B cell (primary cell): ENCODE data around the gene PTH1R. TPM values are rescaled to one million over a fixed set of nuclear protein-coding genes. Genes with fewer than 3 reads are reported as not detected.

Source experiments
- ATAC-seq: fragments of 200-7000 bp; cut with Tn5 transposase; one replicate; pipeline ENCODE4 v1.10.0; 2021; ENCODE audit warnings: low read depth, mild to moderate bottlenecking, moderate number of reproducible peaks, moderate library complexity
- CTCF ChIA-PET: fragments of 350-600 bp; sonication (Branson Sonifier 250); formaldehyde crosslinking; loops from one replicate; lab custom pipeline; 2021; ENCODE audit warnings: antibody characterized with exemption, inconsistent platforms; lab: Charles Lee
- POLR2A ChIA-PET: fragments of 350-600 bp; sonication (Branson Sonifier 250); formaldehyde crosslinking; loops from one replicate; lab custom pipeline; 2021; ENCODE audit warnings: antibody characterized with exemption; lab: Charles Lee
- DNase-seq: peaks from one replicate; pipeline ENCODE4 v3.0.0; 2013
- H2AFZ ChIP-seq: 2 replicates; pipeline ENCODE4 v1.6.1; 2012; ENCODE audit warnings: mild to moderate bottlenecking, low read depth, low read length; ENCODE audit not compliant: insufficient read depth, poor library complexity, severe bottlenecking
- H3K27ac ChIP-seq, 2 donors: 1 replicate in 1 of 2; 2 replicates in 1 of 2; pipeline ENCODE4 v1.5.1; 2012 to 2013; ENCODE audit warnings: low read length in 2 of 2, mild to moderate bottlenecking in 2 of 2, moderate library complexity in 1 of 2
- H3K27me3 ChIP-seq, 4 experiments: fragments of 200-600 bp in 1 of 4; sonication (generic) in 1 of 4; replicated peaks in 1 of 4; 1 replicate in 2 of 4; 2 replicates in 2 of 4; pipeline versions ENCODE4 v1.6.1 to v1.7.0; 2013 to 2016; ENCODE audit warnings: low read length in 3 of 4, mild to moderate bottlenecking in 2 of 4, mixed read lengths in 1 of 4, moderate library complexity in 1 of 4; ENCODE audit not compliant: insufficient read depth in 4 of 4, control insufficient read depth in 3 of 4; ENCODE audit errors: control extremely low read depth in 1 of 4
- H3K36me3 ChIP-seq, 2 experiments: replicated peaks in 1 of 2; 1 replicate in 1 of 2; 2 replicates in 1 of 2; pipeline versions ENCODE4 v1.6.1 to v1.7.1; 2013; ENCODE audit warnings: low read length in 1 of 2; ENCODE audit not compliant: insufficient read depth in 2 of 2, control insufficient read depth in 1 of 2; ENCODE audit errors: control extremely low read depth in 1 of 2, extremely low read depth in 1 of 2
- H3K4me1 ChIP-seq, 2 donors: fragments of 200-600 bp in 1 of 2; sonication (generic) in 1 of 2; 1 replicate in 1 of 2; 2 replicates in 1 of 2; pipeline versions ENCODE4 v1.5.1 to v1.6.1; 2013 to 2017; ENCODE audit warnings: low read length in 2 of 2; ENCODE audit not compliant: control insufficient read depth in 2 of 2, insufficient read depth in 2 of 2
- H3K4me2 ChIP-seq: replicated peaks from 2 replicates; pipeline ENCODE3; 2012; ENCODE audit warnings: mild to moderate bottlenecking, low read depth, low read length; ENCODE audit not compliant: poor library complexity, severe bottlenecking
- H3K4me3 ChIP-seq, 5 experiments: fragments of 200-600 bp in 1 of 5; sonication (generic) in 1 of 5; 1 replicate in 3 of 5; 2 replicates in 2 of 5; pipeline versions ENCODE4 v1.5.1 to v1.7.0; 2011 to 2016; ENCODE audit warnings: low read length in 4 of 5, mild to moderate bottlenecking in 4 of 5, low read depth in 2 of 5, control low read depth in 1 of 5, moderate library complexity in 1 of 5; ENCODE audit not compliant: insufficient read depth in 1 of 5; ENCODE audit errors: control extremely low read depth in 1 of 5, extremely low read depth in 1 of 5
- H3K79me2 ChIP-seq: fragments of 200-600 bp; sonication (generic); one replicate; pipeline ENCODE4 v1.6.0; 2016; ENCODE audit warnings: low read length; ENCODE audit not compliant: control insufficient read depth, insufficient read depth
- H3K9ac ChIP-seq: fragments of 200-600 bp; sonication (generic); 2 replicates; pipeline ENCODE4 v1.6.1; 2017; ENCODE audit warnings: mild to moderate bottlenecking, low read length, moderate library complexity
- H3K9me3 ChIP-seq, 3 donors: one replicate each; pipeline versions ENCODE4 v1.6.1 to v1.7.1; 2013; ENCODE audit warnings: low read length in 2 of 3; ENCODE audit not compliant: control insufficient read depth in 2 of 3, insufficient read depth in 1 of 3; ENCODE audit errors: control extremely low read depth in 1 of 3
- H4K20me1 ChIP-seq: 2 replicates; pipeline ENCODE4 v1.6.0; 2012; ENCODE audit warnings: mild to moderate bottlenecking, low read length; ENCODE audit not compliant: insufficient read depth, control insufficient read depth, poor library complexity, severe bottlenecking
- H3K27ac Mint-ChIP-seq: one replicate; pipeline ENCODE4 v1.8.0; 2021; ENCODE audit warnings: mixed read lengths
- H3K27me3 Mint-ChIP-seq: one replicate; pipeline ENCODE4 v1.8.0; 2021; ENCODE audit warnings: mixed read lengths
- H3K4me1 Mint-ChIP-seq: one replicate; pipeline ENCODE4 v1.8.0; 2021; ENCODE audit warnings: mixed read lengths
- H3K4me3 Mint-ChIP-seq: one replicate; pipeline ENCODE4 v1.8.0; 2021; ENCODE audit warnings: mixed read lengths
- H3K9me3 Mint-ChIP-seq: one replicate; pipeline ENCODE4 v1.8.0; 2022; ENCODE audit warnings: mixed read lengths; ENCODE audit not compliant: insufficient read depth
- EZH2 ChIP-seq: IDR thresholded peaks from 2 replicates; pipeline ENCODE4 v1.6.1; 2012; ENCODE audit warnings: borderline replicate concordance, low read depth, mild to moderate bottlenecking, moderate library complexity, low read length; ENCODE audit not compliant: insufficient read depth, poor library complexity, severe bottlenecking
- WGBS: methylation state at CpG from one replicate; pipeline ENCODE4 v1.1.5; 2013; ENCODE audit warnings: missing lambda C conversion rate; ENCODE audit not compliant: insufficient coverage; 5-methylcytosine and 5-hydroxymethylcytosine counted together
- intact Hi-C: fragments of 100-400 bp; cut with micrococcal nuclease; formaldehyde crosslinking; loops from one replicate; pipeline ENCODE4 v1.10.0; 2022
- polyA plus RNA-seq: library from polyadenylated mRNA; depleted of rRNA; stranded (reverse); fragments of >200 nt; gene quantifications from 2 replicates; pipeline ENCODE4 v1.2.3, GENCODE V29; 2012
- total RNA-seq, 2 donors: library from RNA; stranded (reverse); fragments of 120-200 nt in 1 of 2; gene quantifications; 1 replicate in 1 of 2; 2 replicates in 1 of 2; pipeline versions ENCODE4 v1.2.3 to v1.2.4, GENCODE V29; 2013 to 2022
- TF ChIP-seq, protein P1 (sequence below): fragments of 200-600 bp; IDR thresholded peaks from one replicate; pipeline ENCODE4 v1.8.0; 2022; ENCODE audit warnings: antibody characterized with exemption, mild to moderate bottlenecking

Gene PTH1R
- total and polyA plus RNA-seq, 2 donors (not counting 1 experiment from before 2014, with no cell fraction given), result not detected

DNA sequence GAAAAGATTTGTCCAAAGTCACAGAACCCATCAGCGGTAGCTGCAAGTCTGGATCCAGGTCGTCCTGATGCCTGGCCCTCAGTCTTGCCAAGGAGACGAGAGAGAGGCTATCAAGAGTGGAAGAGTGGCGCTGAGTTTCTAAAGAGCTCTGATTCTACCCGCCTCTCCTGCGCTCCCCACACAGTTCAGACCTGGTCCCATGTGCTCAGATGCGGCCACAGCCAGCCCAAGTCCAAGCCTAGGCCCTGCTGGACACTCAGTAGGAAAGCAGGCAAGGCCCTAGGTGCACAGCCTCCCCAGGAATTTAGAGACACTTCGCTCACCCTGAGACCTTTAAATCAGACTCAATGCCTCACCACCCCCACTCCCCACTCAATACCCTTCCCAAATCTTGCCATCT is 66.7 kb downstream of the PTH1R start:
- CTCF ChIA-PET, result no interaction called here
- intact Hi-C loops, result no loop called here
- Histone ChIP-seq H3K9ac (no peak overlapping the region), H3K27ac (peak overlapping the region in 1 of 2 donors; percentile 30), H3K4me3 (no peak overlapping the region), H2AFZ (no peak overlapping the region), H3K79me2 (peaks cover 97% of the 10 kb centered on the region), H3K27me3 (no peaks in the 10 kb centered on the region), H3K36me3 (peaks cover 0 to 66% of the 10 kb centered on the region in 2 experiments), H3K9me3 (no peaks in the 10 kb centered on the region), H3K4me1 (peaks cover 34 to 59% of the 10 kb centered on the region in 2 donors), H4K20me1 (peaks cover 87% of the 10 kb centered on the region), H3K4me2 (no peak overlapping the region)
- Mint-ChIP-seq H3K27me3 (no peaks in the 10 kb centered on the region), H3K4me3 (no peak overlapping the region), H3K4me1 (peaks cover 88% of the 10 kb centered on the region), H3K9me3 (no peaks in the 10 kb centered on the region), H3K27ac (peak overlapping the region; percentile 70)
- POLR2A ChIA-PET, result no interaction called here
- WGBS, result 95% methylated on average over 8 of the region's 8 CpGs
- TF ChIP-seq EZH2, result no peak
- TF ChIP-seq, protein P1, sequence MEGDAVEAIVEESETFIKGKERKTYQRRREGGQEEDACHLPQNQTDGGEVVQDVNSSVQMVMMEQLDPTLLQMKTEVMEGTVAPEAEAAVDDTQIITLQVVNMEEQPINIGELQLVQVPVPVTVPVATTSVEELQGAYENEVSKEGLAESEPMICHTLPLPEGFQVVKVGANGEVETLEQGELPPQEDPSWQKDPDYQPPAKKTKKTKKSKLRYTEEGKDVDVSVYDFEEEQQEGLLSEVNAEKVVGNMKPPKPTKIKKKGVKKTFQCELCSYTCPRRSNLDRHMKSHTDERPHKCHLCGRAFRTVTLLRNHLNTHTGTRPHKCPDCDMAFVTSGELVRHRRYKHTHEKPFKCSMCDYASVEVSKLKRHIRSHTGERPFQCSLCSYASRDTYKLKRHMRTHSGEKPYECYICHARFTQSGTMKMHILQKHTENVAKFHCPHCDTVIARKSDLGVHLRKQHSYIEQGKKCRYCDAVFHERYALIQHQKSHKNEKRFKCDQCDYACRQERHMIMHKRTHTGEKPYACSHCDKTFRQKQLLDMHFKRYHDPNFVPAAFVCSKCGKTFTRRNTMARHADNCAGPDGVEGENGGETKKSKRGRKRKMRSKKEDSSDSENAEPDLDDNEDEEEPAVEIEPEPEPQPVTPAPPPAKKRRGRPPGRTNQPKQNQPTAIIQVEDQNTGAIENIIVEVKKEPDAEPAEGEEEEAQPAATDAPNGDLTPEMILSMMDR, result no peak
- ATAC-seq (no peak), DNase-seq (no peak)

DNA sequence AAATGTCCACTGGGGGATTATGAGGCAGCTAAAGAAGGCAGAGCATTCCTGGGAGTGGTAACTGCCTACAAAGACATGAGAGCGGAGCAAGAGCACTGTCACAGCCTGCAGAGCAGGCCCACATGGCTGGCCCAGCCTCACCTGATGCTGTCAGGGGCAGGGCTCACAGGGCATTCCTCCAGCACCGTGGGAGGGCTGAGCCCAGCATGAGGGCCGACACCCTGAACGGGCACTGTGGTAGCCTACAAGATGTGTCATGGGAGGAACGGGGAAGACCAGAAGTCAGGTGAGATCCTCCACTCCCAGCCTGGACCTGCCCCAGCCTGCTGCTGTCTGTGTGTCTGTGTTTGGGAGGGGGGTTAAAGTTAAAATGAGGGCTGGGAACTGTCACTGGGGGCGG is 68.9 kb downstream of the PTH1R start:
- Mint-ChIP-seq H3K9me3 (no peaks in the 10 kb centered on the region), H3K4me1 (peaks cover 87% of the 10 kb centered on the region), H3K27ac (peak overlapping the region; percentile 66), H3K27me3 (no peaks in the 10 kb centered on the region), H3K4me3 (no peak overlapping the region)
- Histone ChIP-seq H2AFZ (no peak overlapping the region), H3K27me3 (no peaks in the 10 kb centered on the region), H3K4me2 (no peak overlapping the region), H3K4me3 (no peak overlapping the region), H3K36me3 (peaks cover 0 to 50% of the 10 kb centered on the region in 2 experiments), H4K20me1 (peaks cover 97% of the 10 kb centered on the region), H3K79me2 (peaks cover 100% of the 10 kb centered on the region), H3K27ac (peak overlapping the region in 1 of 2 donors; percentile 7), H3K4me1 (peaks cover 40 to 66% of the 10 kb centered on the region in 2 donors), H3K9ac (no peak overlapping the region), H3K9me3 (no peaks in the 10 kb centered on the region)
- ChIA-PET POLR2A (no interaction called here), CTCF (interaction anchor here (1.1 to 1.5 kb wide), 3 partner anchors 13 to 23 kb away, joined by 3 to 4 read pairs (median 4); no protein-coding TSS in a partner anchor)
- intact Hi-C loops, result no loop called here
- ATAC-seq, result no peak
- no peak for TF ChIP-seq EZH2
- TF ChIP-seq, protein P1, result no peak
- DNase-seq, result no peak
- WGBS, result 89% methylated on average over 5 of the region's 6 CpGs
